HG02571 (cell line): Measurements from ENCODE around the gene ZBED6.

Source experiments
- ATAC-seq: cut with Tn5 transposase; IDR thresholded peaks from one replicate; pipeline ENCODE4 v1.9.1; 2021; ENCODE audit warnings: mild to moderate bottlenecking, moderate library complexity; ENCODE audit not compliant: unreplicated experiment

Gene ZBED6

GRCh38 chr1:203839081-203839480, 43.7 kb downstream of the ZBED6 start:
- ATAC-seq: no peak

GRCh38 chr1:203840208-203840808, 44.9 kb downstream of the ZBED6 start:
- ATAC-seq: no peak

GRCh38 chr1:203842559-203842876, 47.1 kb downstream of the ZBED6 start:
- no peak for ATAC-seq

DNA sequence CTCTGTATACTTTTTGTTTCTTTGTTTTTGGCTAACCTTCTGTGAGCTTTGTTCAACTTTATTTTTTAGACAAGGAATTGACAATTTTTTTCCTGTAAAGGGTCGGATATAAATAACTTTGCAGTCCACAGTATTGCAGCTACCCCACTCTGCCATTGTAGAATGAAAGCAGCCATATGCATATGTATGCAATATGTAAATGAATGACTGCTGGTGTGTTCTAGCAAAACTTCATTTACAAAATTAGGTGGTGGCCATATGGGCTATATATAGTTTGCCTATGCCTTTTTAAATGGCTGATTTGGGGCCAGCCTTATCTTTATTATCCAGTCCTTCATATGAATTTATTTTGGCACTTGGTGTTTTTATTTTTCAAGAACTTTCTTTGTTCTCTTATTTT, 48.0 kb downstream of the ZBED6 start:
- no peak for ATAC-seq
